H1 (cell line): ENCODE results near the gene ADM5. TPM values are rescaled to one million over a fixed set of nuclear protein-coding genes. Genes with fewer than 3 reads are reported as not detected.

ENCODE experiments used
- CTCF ChIA-PET: fragments of 300-600 bp; sonication (Branson Sonifier 250); formaldehyde crosslinking; loops from one replicate; lab custom pipeline; 2021; ENCODE audit not compliant: partially characterized antibody; lab: Charles Lee
- POLR2A ChIA-PET: fragments of 300-600 bp; sonication (Branson Sonifier 250); formaldehyde crosslinking; loops from one replicate; lab custom pipeline; 2021; ENCODE audit warnings: inconsistent platforms; ENCODE audit not compliant: partially characterized antibody; lab: Charles Lee
- DNase-seq, 2 experiments: peaks; one replicate each; pipeline versions ENCODE4 v3.0.0 to v3.0.0-alpha.2; 2010 to 2022; ENCODE audit warnings: low spot score in 2 of 2, low read depth in 1 of 2, mixed read lengths in 1 of 2
- FAIRE-seq: peaks from 2 replicates; lab custom pipeline; 2011; peaks lifted over from hg19 to GRCh38; lab: Jason Lieb, UNC
- H2AFZ ChIP-seq: 2 replicates; pipeline ENCODE4 v1.8.1; 2012; ENCODE audit warnings: low read length, inconsistent platforms
- H2AK5ac ChIP-seq: 2 replicates; pipeline ENCODE4 v1.6.1; 2013; ENCODE audit warnings: low read depth, low read length
- H2BK120ac ChIP-seq: replicated peaks from 2 replicates; pipeline ENCODE3; 2013; ENCODE audit warnings: low read depth, low read length, inconsistent platforms
- H2BK12ac ChIP-seq: 2 replicates; pipeline ENCODE4 v1.6.1; 2013; ENCODE audit warnings: low read depth, low read length
- H2BK15ac ChIP-seq: 2 replicates; pipeline ENCODE4 v1.6.1; 2013; ENCODE audit warnings: low read length
- H2BK20ac ChIP-seq: 2 replicates; pipeline ENCODE4 v1.6.1; 2013; ENCODE audit warnings: low read length
- H2BK5ac ChIP-seq: 2 replicates; pipeline ENCODE4 v1.6.1; 2013; ENCODE audit warnings: low read depth, low read length
- H3K14ac ChIP-seq: 2 replicates; pipeline ENCODE4 v1.6.1; 2013; ENCODE audit warnings: inconsistent platforms; ENCODE audit not compliant: insufficient read length
- H3K18ac ChIP-seq: 2 replicates; pipeline ENCODE4 v1.6.1; 2013; ENCODE audit warnings: low read length; ENCODE audit errors: extremely low read depth
- H3K23ac ChIP-seq: 2 replicates; pipeline ENCODE4 v1.6.1; 2013; ENCODE audit warnings: inconsistent platforms; ENCODE audit not compliant: insufficient read length
- H3K23me2 ChIP-seq: 2 replicates; pipeline ENCODE4 v1.6.1; 2013; ENCODE audit warnings: low read depth, low read length
- H3K27ac ChIP-seq: 2 replicates; pipeline ENCODE4 v1.6.1; 2011; ENCODE audit warnings: low read depth, low read length, inconsistent platforms
- H3K27me3 ChIP-seq, 4 experiments: replicated peaks in 1 of 4; 1 replicate in 1 of 4; 2 replicates in 3 of 4; pipeline versions ENCODE4 v1.6.1 to v1.8.1; 2011 to 2013; ENCODE audit warnings: low read length in 3 of 4, mild to moderate bottlenecking in 3 of 4, inconsistent platforms in 2 of 4, mixed read lengths in 2 of 4, moderate library complexity in 1 of 4; ENCODE audit not compliant: control insufficient read depth in 3 of 4, insufficient read depth in 3 of 4; ENCODE audit errors: extremely low read depth in 1 of 4
- H3K36me3 ChIP-seq, 4 experiments: 2 replicates each; pipeline versions ENCODE4 v1.6.1 to v1.8.1; 2011 to 2013; ENCODE audit warnings: mild to moderate bottlenecking in 4 of 4, low read length in 3 of 4, moderate library complexity in 2 of 4, control low read depth in 1 of 4, inconsistent platforms in 1 of 4; ENCODE audit not compliant: insufficient read depth in 4 of 4, control insufficient read depth in 2 of 4
- H3K4ac ChIP-seq: replicated peaks from 2 replicates; pipeline ENCODE3; 2013; ENCODE audit warnings: low read length, low read depth, mixed read lengths, inconsistent platforms; ENCODE audit not compliant: insufficient read length
- H3K4me1 ChIP-seq, 4 experiments: replicated peaks in 1 of 4; 1 replicate in 1 of 4; 2 replicates in 3 of 4; pipeline versions ENCODE4 v1.6.1 to v1.8.1; 2011 to 2013; ENCODE audit warnings: low read length in 3 of 4, inconsistent platforms in 2 of 4, mixed read lengths in 1 of 4; ENCODE audit not compliant: insufficient read depth in 4 of 4, control insufficient read depth in 3 of 4
- H3K4me2 ChIP-seq, 2 experiments: 2 replicates each; pipeline versions ENCODE4 v1.6.1 to v1.8.1; 2011 to 2013; ENCODE audit warnings: low read depth in 2 of 2, low read length in 2 of 2, control low read depth in 1 of 2, inconsistent platforms in 1 of 2, mild to moderate bottlenecking in 1 of 2; ENCODE audit not compliant: insufficient read depth in 1 of 2
- H3K4me3 ChIP-seq, 4 experiments: fragments of 200-600, 300-600 bp in 1 of 4; sonication (generic), shearing (Covaris generic), sonication (Bioruptor Twin) in 1 of 4; 2 replicates each; pipeline versions ENCODE4 v1.5.1 to v1.8.1; 2011 to 2016; ENCODE audit warnings: low read length in 4 of 4, low read depth in 3 of 4, control low read depth in 2 of 4, inconsistent platforms in 2 of 4, mild to moderate bottlenecking in 2 of 4, mixed read lengths in 1 of 4, moderate library complexity in 1 of 4; ENCODE audit not compliant: insufficient read depth in 2 of 4; ENCODE audit errors: extremely low read depth in 1 of 4
- H3K56ac ChIP-seq: replicated peaks from 2 replicates; pipeline ENCODE3; 2013; ENCODE audit warnings: low read depth, mild to moderate bottlenecking, mixed read lengths, low read length, inconsistent platforms; ENCODE audit not compliant: insufficient read length
- H3K79me1 ChIP-seq: 2 replicates; pipeline ENCODE4 v1.6.1; 2013; ENCODE audit warnings: low read depth, low read length, control low read depth
- H3K79me2 ChIP-seq, 2 experiments: 2 replicates each; pipeline versions ENCODE4 v1.6.1 to v1.8.1; 2012 to 2013; ENCODE audit warnings: low read length in 2 of 2, mild to moderate bottlenecking in 2 of 2, inconsistent platforms in 1 of 2; ENCODE audit not compliant: insufficient read depth in 2 of 2, control insufficient read depth in 1 of 2
- H3K9ac ChIP-seq, 4 experiments: replicated peaks in 1 of 4; 1 replicate in 1 of 4; 2 replicates in 3 of 4; pipeline versions ENCODE4 v1.6.1 to v1.8.1; 2011 to 2013; ENCODE audit warnings: low read depth in 3 of 4, low read length in 3 of 4, control low read depth in 2 of 4, mild to moderate bottlenecking in 2 of 4, moderate library complexity in 2 of 4, inconsistent platforms in 1 of 4; ENCODE audit errors: extremely low read depth in 1 of 4
- H3K9me3 ChIP-seq, 2 experiments: 2 replicates each; pipeline versions ENCODE4 v1.6.1 to v1.8.1; 2012 to 2013; ENCODE audit warnings: mild to moderate bottlenecking in 2 of 2, moderate library complexity in 2 of 2, control low read depth in 1 of 2, inconsistent platforms in 1 of 2, low read depth in 1 of 2, low read length in 1 of 2, mixed read lengths in 1 of 2; ENCODE audit not compliant: insufficient read depth in 2 of 2
- H4K20me1 ChIP-seq, 2 experiments: replicated peaks in 1 of 2; 2 replicates each; pipeline versions ENCODE3 to v1.8.1; 2011 to 2013; ENCODE audit warnings: inconsistent platforms in 2 of 2, low read length in 2 of 2, mild to moderate bottlenecking in 1 of 2; ENCODE audit not compliant: insufficient read depth in 2 of 2, control insufficient read depth in 1 of 2
- H4K5ac ChIP-seq: 2 replicates; pipeline ENCODE4 v1.6.1; 2013; ENCODE audit warnings: low read length, low read depth, mixed read lengths, inconsistent platforms; ENCODE audit not compliant: insufficient read length
- H4K8ac ChIP-seq: 2 replicates; pipeline ENCODE4 v1.8.0; 2013; ENCODE audit warnings: mild to moderate bottlenecking, moderate library complexity, low read length, inconsistent platforms; ENCODE audit not compliant: insufficient read depth; ENCODE audit errors: extremely low read depth
- H4K91ac ChIP-seq: replicated peaks from 2 replicates; pipeline ENCODE3; 2013; ENCODE audit warnings: low read length, mixed read lengths, inconsistent platforms; ENCODE audit not compliant: insufficient read length
- BCL11A ChIP-seq, 2 experiments: IDR thresholded peaks; one replicate each; pipeline ENCODE4 v1.6.1; 2011; ENCODE audit warnings: low read depth in 2 of 2, low read length in 2 of 2, mild to moderate bottlenecking in 2 of 2
- BRCA1 ChIP-seq: IDR thresholded peaks from 2 replicates; pipeline ENCODE4 v1.6.1; 2012; ENCODE audit warnings: low read depth, low read length, improper control_type of control experiment
- CBX5 ChIP-seq: fragments of 300-800, 300-1000 bp; sonication (generic); IDR thresholded peaks from 2 replicates; pipeline ENCODE4 v1.7.1; 2016; ENCODE audit warnings: antibody characterized with exemption, low read length, low read depth
- NRF1 ChIP-seq: IDR thresholded peaks from 2 replicates; pipeline ENCODE4 v1.6.1; 2011; ENCODE audit warnings: mild to moderate bottlenecking, low read depth, low read length, improper control_type of control experiment
- TAF7 ChIP-seq: optimal IDR thresholded peaks from 2 replicates; pipeline ENCODE3; 2011; ENCODE audit warnings: low read depth, mild to moderate bottlenecking, inconsistent platforms, low read length, moderate library complexity, borderline replicate concordance
- TEAD4 ChIP-seq: IDR thresholded peaks from 2 replicates; pipeline ENCODE4 v1.6.1; 2012; ENCODE audit warnings: low read depth, low read length, inconsistent platforms, mixed read lengths
- ZNF274 ChIP-seq: IDR thresholded peaks from 2 replicates; pipeline ENCODE4 v1.7.0; 2012; ENCODE audit warnings: low read length, borderline replicate concordance; ENCODE audit errors: extremely low read depth
- WGBS, 2 experiments: shearing (Covaris generic) in 1 of 2; methylation state at CpG; one replicate each; pipeline versions ENCODE4 v1.1.6 to v1.1.7; 2013 to 2015; ENCODE audit warnings: low lambda C conversion rate in 2 of 2, mixed read lengths in 2 of 2, inconsistent platforms in 1 of 2, low coverage in 1 of 2, missing lambda C conversion rate in 1 of 2; ENCODE audit not compliant: insufficient replicate concordance in 2 of 2, insufficient coverage in 1 of 2, insufficient read length in 1 of 2; ENCODE audit errors: extremely low coverage in 1 of 2, missing lambda C conversion rate in 1 of 2; 5-methylcytosine and 5-hydroxymethylcytosine counted together
- polyA plus RNA-seq, 7 experiments: library from polyadenylated mRNA; depleted of rRNA in 3 of 7; stranded (reverse) in 5 of 7; unstranded in 2 of 7; fragments of >200 nt in 5 of 7; fragments of 200-250 nt in 2 of 7; gene quantifications; 1 replicate in 5 of 7; 2 replicates in 1 of 7; 4 replicates in 1 of 7; pipeline versions ENCODE4 v1.2.1 to v1.2.3, GENCODE V29; 2011 to 2013; ENCODE audit warnings: missing spikeins in 2 of 7, mixed read lengths in 2 of 7
- total RNA-seq: library from RNA; stranded (reverse); fragmentation: NEBNext Ultra II Directional; extraction: Animal tissue kit (Norgen Biotek cat#: 25700); gene quantifications from 2 replicates; pipeline ENCODE4 v1.2.1, GENCODE V29; 2021

The ADM5 gene
- total and polyA plus RNA-seq, 2 of the 8 experiments (the other 6 are each of a cell fraction or from before 2014, with no cell fraction given): 2.5 to 2.6 TPM

DNA sequence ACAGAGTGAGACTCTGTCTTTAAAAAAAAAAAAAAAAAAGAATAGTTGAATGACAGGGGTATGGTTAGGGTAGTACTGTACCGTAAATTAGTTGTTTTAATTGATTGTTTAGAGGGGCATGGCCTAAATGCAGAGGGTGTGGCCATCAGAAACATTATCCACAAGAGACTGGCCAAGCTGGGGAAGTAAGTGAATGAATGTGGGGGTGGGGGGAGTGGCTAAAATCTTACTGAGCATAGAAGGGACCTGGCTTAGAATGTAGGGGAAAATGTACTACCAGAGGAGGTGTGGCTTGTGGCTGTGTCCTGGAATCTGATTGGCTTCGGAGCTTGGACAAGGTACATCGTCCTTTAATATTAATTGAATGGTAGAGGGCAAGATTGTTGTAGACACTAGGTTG lies 19.9 kb upstream of the ADM5 start:
- Histone ChIP-seq H4K8ac (no peak overlapping the region), H3K23ac (no peak overlapping the region), H3K4me2 (no peak overlapping the region), H3K36me3 (peaks cover 2 to 21% (median 9%) of the 10 kb centered on the region in 4 experiments; a peak in 7 of 8 replicates), H3K14ac (no peak overlapping the region), H3K56ac (no peak overlapping the region), H3K4ac (no peak overlapping the region), H3K9ac (no peak overlapping the region), H2AK5ac (no peak overlapping the region), H3K9me3 (no peaks in the 10 kb centered on the region), H3K27me3 (no peaks in the 10 kb centered on the region), H4K91ac (no peak overlapping the region), H3K4me3 (no peak overlapping the region), H3K27ac (no peak overlapping the region), H2BK15ac (no peak overlapping the region), H4K5ac (no peak overlapping the region), H3K79me2 (peaks cover 5 to 25% of the 10 kb centered on the region in 2 experiments; a peak in 2 of 4 replicates), H2BK5ac (no peak overlapping the region), H3K18ac (no peak overlapping the region), H2BK120ac (no peak overlapping the region), H3K79me1 (no peaks in the 10 kb centered on the region; the same call in none of the 2 replicates), H2BK20ac (no peak overlapping the region), H3K23me2 (peaks cover 12% of the 10 kb centered on the region), H4K20me1 (peaks cover 0 to 3% of the 10 kb centered on the region in 2 experiments), H3K4me1 (peaks cover 0 to 9% (median 3%) of the 10 kb centered on the region in 4 experiments; a peak in 4 of 7 replicates), H2AFZ (no peak overlapping the region), H2BK12ac (no peak overlapping the region)
- no peak for DNase-seq
- WGBS, 2 experiments: 96% methylated on average over 3 of the region's 3 CpGs; no CpG with 5 or more reads in 1 of the 2 experiments
- FAIRE-seq: no peak
- ChIA-PET POLR2A (interaction anchor here (1.0 to 18.0 kb wide), 7 partner anchors 4 to 72 kb away, joined by 3 to 275 read pairs (median 6); partner anchors contain the start of genes ADM5, BCL2L12, CPT1C and IRF3), CTCF (interaction anchor here (0.6 to 7.4 kb wide), 7 partner anchors 9 to 99 kb away, joined by 3 to 39 read pairs (median 7); no protein-coding TSS in a partner anchor)
- TF ChIP-seq NRF1 (no peak), TEAD4 (no peak), CBX5 (no peak), BCL11A (IDR thresholded peaks at IDR 0.05; ENCODE audit: low read depth in 2 of 2, low read length in 2 of 2) (no peak), ZNF274 (no peak), TAF7 (no peak), BRCA1 (no peak)
